Ammon's horn (tissue), 1 donor: Measurements from ENCODE around the gene RHOXF1.
"Not testable (repeated sequence)": the region's sequence is repeated elsewhere in the genome, so short reads cannot be mapped to it uniquely, and the experiment has no call there.

Experiments used
- DNase-seq: peaks from one replicate; pipeline ENCODE4 v3.0.0-alpha.2; 2016; ENCODE audit warnings: low spot score

RHOXF1 gene, protein sequence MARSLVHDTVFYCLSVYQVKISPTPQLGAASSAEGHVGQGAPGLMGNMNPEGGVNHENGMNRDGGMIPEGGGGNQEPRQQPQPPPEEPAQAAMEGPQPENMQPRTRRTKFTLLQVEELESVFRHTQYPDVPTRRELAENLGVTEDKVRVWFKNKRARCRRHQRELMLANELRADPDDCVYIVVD

DNA sequence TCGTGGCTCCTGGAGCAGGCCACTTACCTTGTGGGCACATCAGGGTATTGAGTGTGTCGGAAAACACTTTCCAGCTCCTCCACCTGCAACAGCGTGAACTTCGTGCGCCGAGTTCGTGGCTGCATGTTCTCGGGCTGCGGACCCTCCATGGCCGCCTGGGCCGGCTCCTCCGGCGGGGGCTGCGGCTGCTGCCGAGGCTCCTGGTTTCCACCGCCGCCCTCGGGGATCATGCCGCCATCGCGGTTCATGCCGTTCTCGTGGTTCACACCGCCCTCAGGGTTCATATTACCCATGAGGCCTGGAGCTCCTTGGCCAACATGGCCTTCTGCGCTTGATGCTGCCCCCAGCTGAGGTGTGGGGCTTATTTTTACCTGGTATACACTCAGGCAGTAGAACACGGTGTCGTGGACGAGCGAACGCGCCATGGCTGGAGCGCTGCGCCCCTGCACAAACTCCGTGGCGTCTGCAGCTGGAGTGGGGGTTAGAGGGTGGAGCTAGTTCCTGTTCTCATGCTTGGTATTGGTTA lies at the start of gene RHOXF1:
Gene RHOXF1, minus strand, starts transcription at position 476 of the 526 bp plus-strand sequence. Its CDS starts 51 bp downstream, at position 425.
- no peak for DNase-seq

DNA sequence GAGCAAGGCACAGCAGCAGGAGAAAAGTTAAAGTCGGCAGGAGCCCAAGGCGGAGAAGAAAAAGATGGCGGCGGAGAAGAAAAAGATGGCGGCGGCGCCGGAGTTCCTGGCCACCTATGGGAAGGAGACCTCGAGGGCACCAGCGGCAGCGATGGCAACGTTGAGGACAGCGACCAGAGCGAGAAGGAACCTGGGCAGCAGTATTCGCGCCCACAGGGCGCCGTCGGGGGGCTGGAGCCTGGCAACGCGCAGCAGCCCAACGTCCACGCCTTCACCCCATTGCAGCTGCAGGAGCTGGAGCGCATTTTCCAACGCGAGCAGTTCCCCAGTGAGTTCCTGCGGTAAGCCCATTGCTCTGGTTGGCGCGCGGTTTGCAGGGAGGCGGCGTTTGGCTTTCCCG lies 43.4 kb upstream of the RHOXF1 start:
- not testable (repeated sequence) for DNase-seq

DNA sequence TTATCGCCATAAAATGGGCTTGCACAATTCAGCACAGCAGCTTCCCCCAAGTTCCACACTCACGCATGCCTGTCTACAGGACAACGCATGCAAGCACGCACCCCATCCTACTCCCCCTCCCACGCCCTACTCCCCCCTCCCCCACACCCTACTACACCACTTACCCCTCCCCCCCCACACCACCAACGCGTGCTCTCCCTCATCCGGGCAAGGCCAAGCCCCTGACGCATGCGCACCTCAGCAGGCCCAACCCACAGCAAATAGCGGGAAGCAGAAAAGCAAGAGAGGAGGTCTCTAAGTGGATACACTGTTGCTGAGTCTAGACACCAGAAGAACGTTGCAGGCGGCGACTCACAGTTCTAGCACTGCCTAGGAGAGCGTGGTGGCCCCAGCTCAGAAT lies 42.6 kb upstream of the RHOXF1 start, which contains the start of gene RHOXF2:
Gene RHOXF2, plus strand, starts transcription at position 301 of the 400 bp plus-strand sequence. CDS start 138 bp downstream, outside the sequence.
- DNase-seq = not testable (repeated sequence)

DNA sequence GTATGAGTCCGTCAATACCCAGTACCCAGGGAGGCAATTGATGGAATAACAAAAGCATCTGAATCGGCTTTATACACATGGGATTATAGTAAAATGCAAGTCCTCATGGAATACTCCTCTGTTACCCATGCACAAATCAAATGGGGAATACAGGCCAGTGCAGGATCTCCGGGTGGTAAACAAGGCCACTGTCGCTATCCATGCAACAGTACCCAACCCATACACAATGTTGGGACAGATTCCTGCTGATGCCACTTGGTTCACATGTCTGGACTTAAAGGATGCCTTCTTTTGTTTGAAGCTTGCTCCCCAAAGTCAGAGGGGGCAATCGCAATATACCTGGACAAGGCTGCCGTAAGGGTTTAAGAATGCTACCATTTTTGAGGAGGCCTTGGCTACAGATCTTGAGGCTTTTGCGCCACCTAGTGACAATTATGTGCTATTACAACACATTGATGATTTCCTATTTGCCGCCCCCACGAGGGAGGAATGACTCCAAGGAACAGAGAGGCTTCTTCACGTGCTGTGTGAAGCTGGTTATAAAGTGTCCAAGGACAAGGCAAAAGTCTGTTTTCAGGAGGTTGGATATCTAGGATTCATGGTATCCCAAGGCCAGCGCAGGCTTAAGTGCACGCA lies 34.5 kb upstream of the RHOXF1 start:
- not testable (repeated sequence) for DNase-seq

DNA sequence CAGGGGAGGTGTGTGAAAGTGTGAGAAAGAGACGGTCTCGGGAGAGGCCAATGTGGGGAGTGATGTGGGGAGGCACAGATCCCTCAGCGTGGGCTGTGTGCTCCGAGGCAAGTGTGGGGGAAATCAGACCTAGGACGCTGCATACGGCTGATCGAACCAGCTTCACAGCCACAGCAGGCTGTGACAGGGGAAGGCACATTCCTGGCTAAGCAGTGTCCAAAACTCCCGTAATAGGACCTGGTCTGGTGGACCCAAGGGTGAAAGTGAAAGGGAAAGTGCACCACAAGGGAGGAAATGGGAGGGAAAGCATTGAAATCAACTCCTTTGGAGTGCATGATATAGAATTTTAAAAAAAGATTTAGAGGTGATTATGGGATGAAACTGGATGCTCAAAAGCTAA lies 31.8 kb upstream of the RHOXF1 start:
- no peak for DNase-seq

DNA sequence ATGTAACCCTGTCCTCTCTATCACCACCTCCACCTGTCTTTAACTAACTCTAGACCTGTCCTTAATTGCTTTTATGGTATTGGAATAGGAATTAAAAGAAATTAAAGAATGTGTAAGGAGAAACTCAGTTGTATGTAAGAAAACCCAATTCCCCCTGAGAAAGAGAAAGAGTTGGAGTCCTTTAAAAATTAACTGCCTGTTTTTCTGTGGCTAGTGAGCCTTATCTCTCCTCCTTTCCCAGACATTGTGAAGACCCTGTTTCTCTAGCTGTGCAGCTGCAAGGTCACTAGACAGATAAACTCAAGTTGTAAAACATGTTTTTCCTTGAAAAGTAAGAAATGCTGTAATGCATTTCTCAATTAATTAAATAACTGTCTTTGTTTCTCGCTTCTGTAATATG lies 30.6 kb upstream of the RHOXF1 start:
- not testable (repeated sequence) for DNase-seq

DNA sequence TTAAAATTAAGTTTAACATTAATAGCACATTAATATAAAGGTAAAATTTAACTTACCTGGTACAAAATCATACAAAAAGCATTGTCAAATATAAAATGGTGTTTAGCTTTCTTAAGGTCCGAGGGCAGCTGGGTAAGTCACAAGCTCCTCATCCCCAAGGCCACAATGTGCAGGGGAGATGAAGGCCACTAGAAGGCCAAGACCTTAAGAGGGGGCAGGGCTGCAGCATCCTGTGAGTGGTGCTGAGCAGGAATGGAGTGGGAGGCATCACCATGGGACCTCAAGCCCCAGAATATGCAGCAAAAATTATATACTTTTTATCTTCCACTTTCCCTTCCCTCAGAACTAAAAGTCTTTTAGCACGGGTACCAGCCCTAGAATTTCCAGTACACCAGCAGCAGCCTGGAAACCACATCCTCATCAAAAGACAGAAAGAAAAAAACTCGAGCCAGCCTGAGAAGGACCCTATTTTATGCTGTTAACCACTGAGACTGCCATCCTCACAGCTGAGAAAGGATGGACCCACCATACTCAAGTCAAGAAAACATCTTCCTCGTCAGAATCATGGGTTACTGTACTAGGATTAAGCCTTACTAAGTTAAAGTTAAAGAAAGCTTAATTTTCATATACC lies 29.7 kb upstream of the RHOXF1 start:
- no peak for DNase-seq

DNA sequence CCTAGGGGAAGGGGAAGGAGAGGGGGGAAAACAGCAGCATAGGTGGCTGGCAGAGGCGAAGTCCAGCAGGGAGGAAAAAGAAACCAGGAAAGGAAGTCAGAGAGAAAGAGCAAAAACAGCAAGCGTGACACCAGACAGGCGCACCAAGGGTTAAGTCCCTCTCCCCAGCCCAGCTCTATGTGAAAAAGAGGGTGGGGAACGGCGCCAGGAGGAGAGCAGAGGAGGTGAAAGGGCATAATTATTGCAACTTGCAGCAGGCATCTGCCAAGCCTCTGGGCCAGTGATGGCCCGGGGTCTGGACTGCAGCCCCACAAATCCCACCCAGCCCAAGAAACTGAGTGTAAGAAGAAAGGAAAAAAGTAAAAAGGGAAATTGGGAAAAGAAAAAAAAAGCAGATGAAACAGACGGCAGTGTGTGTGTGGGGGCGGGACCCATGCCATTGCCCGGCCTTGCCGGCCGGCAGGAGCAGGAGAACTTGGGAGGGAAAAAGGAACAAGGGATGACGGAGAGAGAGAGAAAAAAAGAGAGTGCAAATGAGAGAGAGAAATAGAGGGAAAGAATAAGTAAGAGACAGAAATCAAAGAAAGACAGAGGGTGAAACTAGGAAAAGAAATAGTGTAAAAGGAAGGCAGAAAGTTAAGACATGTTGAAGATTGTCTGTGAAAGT lies 28.6 kb upstream of the RHOXF1 start:
- DNase-seq = no peak

DNA sequence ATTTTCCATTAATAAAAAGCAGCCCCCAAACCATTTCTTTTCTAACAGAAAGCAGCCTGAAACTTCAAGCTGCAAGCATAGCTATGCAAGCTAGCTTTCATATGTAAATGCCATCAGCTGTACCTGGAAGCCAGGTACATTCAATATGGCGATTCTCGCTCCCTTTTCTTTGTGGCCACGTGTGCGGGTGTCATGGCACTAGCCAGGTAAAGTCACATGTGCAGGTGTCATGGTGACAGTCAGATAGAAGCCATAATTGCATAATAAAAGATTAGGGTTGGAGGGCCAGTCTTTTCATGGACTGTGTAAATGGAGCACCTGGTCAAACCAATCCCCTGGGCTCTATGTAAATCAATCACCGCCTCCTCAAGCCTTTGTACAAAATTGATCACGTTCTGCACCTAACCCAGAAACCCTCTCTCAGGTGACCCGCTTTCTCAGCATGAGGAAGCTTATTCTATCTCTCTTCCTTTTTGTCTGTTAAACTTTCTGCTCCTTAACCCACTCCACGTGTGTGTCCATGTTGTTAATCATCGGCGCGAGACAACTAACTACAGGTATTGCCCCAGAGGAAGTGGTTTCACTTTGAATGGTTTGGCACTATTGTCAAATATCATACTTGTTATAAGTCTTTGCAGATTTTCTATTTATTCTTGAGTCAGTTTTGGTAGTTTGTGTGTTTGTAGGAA lies 24.7 kb upstream of the RHOXF1 start:
- no peak for DNase-seq

DNA sequence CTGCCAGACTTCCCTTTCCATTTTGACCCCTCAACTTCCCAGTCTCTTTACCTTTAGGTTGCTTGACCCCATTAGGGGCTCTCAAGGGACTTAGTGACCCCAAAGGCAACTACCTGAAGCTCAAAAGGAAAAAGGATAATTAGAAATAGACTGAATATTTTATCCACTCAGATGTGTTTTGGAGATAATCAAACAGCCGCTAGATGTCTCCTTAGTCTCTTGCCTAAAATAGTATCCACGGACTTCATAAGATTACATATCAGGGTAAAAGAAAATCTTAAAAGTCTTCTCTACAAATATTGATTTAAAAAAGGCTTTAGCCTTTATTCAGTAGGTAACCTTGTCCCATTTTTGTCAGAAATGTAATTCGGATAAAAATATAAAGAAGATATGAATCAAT lies 21.7 kb upstream of the RHOXF1 start:
- no peak for DNase-seq

DNA sequence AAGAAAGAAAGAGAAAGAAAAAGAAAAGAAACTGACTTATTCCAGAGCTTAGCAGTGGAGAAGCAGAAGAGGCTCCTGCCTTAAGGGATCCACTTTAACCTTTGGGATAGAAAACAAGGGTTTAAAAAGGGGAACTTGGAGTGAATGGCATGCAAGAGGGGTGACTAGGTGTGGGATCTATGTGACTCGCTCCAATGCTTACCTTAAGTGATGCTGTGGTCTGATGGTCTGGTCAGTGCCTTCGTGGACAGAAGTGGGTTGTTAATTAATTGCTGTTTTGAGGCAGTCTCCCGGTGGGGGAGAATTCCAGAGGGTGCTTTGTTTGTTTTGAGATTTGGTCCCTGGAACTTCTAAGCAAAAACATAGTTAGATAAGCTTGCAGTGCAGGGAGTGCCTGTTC lies 21.1 kb upstream of the RHOXF1 start:
- DNase-seq = no peak

DNA sequence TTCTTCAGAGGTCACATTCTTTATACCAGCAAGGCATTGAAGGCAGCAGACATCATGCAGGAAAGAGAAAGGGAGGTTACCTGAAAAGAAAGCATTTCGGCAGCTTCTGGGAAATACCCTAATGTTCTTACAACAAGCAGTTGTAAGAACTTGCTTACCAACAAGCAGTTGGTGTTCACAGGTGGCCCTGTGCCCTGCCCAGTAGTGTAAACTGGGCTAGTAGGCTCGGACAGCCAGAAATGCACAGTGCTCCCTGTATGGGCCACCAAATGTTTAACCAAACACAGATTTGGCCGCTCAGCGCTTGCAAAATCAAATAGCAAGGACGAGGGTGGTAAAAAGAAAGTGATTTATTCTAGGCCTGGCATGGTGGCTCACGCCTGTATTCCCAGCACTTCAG lies 20.4 kb upstream of the RHOXF1 start:
- DNase-seq = no peak

DNA sequence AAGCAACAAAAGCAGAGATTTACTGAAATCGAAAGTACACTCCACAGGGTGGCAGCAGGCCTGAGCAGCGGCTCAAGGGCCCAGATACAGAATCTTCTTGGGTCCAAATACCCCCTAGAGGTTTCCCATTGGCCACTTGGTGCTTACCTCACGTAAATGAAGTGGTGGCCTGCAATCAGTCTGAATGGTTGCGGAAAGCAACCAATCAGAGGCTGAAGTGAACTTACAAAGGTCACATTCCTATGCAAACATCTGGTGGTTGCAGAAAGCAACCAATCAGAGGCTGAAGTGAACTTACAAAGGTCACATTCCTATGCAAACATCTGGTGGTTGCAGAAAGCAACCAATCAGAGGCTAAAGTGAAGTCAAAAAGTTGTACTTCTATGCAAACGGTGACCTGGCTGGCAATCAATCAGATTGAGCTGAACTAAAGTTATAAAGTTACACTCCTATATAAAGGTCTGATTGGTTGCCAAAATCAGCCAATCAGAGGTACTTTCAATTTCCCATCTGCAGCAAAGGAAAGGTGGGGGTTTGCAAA lies 12.7 kb upstream of the RHOXF1 start:
- DNase-seq = not testable (repeated sequence)

DNA sequence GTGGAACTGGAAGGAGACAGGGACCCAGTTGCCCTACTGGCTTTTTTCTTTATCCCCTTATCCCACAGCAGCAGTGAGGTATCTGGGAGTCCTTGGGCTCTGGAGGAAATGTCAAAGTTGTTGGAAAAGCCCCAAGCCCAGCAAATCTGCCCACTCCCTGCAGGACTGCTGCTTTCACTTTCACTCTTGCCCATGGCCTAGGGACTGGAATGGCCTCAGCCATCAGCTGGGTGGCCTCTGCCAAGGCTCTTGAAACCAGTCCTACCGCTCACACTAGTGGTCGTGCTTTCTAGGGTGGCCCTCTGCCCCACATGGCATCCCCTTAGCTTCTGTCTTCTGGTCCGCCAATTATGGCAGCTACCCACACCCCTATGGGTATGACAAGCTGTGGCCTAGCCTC lies 9.7 kb upstream of the RHOXF1 start:
- DNase-seq = no peak

DNA sequence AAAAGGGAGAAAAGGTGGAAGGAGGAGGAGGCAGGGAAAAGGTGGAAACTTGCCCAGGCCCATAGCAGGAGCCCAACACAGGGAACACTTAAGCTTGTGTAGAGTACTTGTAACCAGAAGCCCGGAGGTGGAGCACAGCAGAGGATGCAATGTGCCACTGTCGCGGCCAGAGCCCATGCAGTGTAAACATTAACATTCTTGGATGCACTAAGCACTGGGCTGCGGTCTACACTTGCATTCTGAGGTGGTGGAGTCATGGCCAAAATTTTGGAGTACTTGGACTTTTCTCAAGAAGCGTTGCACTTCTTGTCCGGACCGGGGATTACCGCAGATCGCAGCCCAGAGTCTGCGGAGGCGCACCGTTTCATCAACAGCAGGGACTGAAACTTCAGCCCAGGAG lies 4.5 kb upstream of the RHOXF1 start:
- DNase-seq = no peak

DNA sequence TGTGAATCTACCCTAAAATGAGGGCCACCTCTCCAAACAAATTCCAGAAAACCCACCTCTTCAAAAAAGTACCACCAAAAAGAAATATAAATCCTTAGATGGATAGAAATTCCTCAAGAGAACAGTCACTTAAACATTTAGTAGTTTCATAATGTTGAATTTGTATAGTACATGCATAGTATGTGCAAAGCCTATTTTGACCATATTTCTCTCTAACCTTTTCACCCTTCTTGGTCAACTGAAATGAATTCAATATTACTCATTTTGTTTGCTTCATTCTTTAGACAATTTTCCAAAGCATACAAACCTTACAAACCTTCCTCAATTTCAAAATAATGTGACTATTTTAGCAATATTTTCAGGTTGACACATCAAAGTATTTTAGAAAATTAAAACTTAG lies 4.1 kb downstream of the RHOXF1 start:
- DNase-seq = no peak

DNA sequence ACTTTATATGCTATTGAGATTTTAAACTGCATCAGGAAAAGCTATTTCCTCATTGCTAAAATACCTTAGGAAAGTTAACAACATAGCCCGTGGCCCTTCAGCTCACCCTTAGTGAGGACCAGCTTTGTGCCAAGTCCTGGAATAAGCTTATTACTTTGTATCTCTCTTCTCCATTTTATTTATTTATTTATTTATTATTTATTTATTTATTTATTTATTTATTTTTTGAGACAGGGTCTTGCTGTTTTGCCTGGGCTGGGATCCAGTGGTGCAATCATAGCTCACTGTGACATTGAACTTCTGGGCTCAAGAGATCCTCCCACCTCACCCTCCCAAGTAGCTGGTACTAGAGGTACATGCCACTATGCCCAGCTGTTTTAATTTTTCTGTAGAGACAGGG lies 6.3 kb downstream of the RHOXF1 start:
- DNase-seq = no peak

DNA sequence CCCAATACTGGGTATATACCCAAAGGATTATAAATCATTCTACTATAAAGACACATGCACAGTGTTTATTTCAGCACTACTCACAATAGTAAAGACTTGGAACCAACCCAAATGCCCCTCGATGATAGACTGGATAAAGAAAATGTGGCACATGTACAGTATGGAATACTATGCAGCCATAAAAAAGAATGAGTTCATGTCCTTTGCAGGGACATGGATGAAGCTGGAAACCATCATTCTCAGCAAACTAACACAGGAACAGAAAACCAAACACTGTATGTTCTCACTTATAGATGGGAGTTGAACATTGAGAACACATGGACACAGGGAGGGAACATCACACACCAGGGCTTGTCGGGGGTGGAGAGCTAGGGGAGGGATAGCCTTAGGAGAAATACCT lies 11.0 kb downstream of the RHOXF1 start:
- not testable (repeated sequence) for DNase-seq

DNA sequence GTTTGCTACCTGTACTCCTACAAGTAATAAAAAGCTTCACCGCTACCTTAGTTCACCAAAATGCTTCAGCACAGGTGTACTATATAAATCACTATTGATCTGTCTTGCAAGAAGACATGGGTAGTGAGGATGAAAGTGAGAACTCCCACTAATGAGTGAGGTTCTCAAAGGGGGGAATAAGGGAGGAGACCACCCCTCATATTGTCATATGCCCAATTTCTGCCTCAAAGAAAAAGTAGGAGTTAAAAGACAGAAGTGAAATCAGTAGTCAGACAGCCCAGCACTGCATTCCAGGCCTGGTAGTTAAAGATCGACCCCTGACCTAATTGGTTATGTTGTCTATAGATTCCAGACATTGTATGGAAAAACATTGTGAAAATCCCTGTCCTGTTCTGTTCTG lies 14.7 kb downstream of the RHOXF1 start:
- not testable (repeated sequence) for DNase-seq

DNA sequence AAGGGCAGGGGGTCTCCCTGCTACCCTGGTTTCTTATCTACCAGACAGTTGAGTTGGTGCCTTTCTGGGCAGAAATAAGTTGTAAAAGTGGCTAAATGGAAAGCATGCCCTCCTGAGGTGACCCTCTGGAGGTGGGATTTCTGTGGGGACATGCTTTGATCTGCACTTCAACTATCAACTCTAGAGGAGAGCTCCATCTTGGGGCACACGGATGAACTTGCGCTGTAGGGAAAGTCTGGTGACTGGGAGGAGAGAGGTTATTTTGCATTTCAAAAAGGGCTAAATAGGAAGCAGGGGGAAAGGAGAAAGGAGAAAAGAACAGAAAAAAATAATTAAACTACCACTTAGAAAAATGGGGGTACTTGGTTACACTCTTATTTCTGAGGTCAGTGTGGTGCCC lies 25.5 kb downstream of the RHOXF1 start:
- no peak for DNase-seq

DNA sequence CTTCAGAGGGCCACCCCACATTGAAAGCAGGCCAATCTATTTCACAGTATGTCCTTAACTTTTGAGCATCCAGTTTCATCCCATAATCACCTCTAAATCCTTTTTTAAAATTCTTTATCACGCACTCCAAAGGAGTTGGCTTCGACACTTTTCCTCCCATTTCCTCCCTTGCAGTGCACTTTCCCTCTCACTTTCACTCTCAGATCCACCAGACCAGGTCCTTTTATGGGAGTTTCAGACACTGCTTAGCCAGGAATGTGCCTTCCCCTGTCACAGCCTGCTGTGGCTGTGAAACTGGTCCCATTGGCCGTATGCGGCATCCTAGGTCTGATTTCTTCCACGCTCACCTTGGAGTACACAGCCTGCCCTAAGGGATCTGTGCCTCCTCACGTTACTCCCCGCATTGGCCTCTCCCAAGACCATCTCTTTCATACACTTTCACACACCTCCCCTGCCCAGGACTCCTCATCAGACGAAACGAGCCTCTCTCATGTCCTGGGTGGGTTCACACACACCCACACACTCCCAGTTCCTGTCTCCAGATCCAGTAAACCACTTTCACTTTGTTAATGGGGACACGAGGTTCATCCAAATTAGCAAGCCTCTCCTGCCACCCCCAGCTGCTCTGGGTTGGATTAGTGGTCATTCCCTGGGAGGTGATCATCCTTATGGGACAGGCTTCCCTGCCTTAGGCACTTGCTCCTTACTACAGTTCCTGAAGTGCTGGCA lies 28.3 kb downstream of the RHOXF1 start:
- no peak for DNase-seq
